ENCODE results near the gene SSH3.
A peak's percentile ranks its signal among the peaks of the same experiment; 100 is the strongest.

The SSH3 gene

DNA sequence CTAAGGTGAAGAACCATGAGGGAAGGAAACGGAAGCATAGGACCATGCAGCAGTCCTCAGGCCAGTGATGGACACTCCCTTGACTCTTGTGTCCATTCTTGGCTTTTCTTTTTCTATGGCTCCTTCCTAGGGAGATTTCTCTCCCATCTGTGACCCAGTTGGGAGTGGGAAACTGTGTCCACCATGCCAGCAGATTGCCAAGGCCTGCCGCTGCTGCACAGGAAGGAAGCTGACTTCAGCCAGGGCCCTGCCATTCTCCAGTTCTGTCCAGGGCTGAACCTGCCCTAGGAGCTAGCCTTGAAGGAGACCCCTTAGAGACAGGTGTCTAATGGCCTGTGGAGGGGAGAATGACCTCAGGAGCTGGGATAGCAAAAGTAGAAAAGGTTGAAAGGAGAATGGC lies 17.4 kb downstream of the SSH3 start:
- DNase-seq (no peak), ATAC-seq (replicated peaks) (no peak)
- peaks cover 25% of the 10 kb centered on the region for H3K36me3 Mint-ChIP-seq (ENCODE audit: insufficient read depth)
- H3K27me3 Mint-ChIP-seq, result no peaks in the 10 kb centered on the region
- H3K4me1 Mint-ChIP-seq (ENCODE audit: low read depth in 2 of 2), result peaks cover 9 to 15% of the 10 kb centered on the region in 2 donors
- H3K9me3 Mint-ChIP-seq, result no peaks in the 10 kb centered on the region
- no peak overlapping the region for H3K27ac Mint-ChIP-seq
- H3K4me3 Mint-ChIP-seq, result no peak overlapping the region

DNA sequence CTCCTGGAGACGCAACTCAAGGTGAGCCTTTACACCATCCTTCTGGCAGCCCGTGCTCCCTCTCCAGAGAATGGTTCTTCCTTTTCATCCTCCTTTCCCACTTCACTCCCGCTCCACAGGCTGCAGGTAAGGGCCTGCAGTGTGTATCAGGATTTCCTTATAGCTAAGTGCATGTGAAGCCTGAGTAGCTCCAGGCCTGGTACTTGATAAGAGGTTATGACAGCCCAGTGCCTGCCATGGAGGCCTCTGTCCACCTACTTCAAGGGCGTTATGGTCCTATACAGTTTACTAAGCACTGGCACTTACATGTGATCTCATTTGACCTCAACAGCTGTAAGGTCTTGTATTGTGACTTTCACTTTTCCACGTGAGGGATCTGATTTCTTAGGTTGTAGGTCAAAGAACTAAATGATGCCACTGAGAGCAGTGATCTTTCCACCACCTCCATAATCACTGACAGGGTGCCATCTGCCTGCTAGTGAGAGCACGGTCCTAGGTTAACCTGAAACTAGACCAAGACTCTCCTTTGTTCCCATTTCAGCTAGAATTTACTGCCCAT lies 18.1 kb downstream of the SSH3 start:
- no peaks in the 10 kb centered on the region for H3K27me3 Mint-ChIP-seq
- ATAC-seq (replicated peaks), result no peak
- DNase-seq, result no peak
- H3K4me1 Mint-ChIP-seq (ENCODE audit: low read depth in 2 of 2), result peaks cover 9 to 15% of the 10 kb centered on the region in 2 donors
- H3K4me3 Mint-ChIP-seq, result no peak overlapping the region
- H3K9me3 Mint-ChIP-seq, result no peaks in the 10 kb centered on the region
- H3K27ac Mint-ChIP-seq, result no peak overlapping the region
- peaks cover 22% of the 10 kb centered on the region for H3K36me3 Mint-ChIP-seq (ENCODE audit: insufficient read depth)

DNA sequence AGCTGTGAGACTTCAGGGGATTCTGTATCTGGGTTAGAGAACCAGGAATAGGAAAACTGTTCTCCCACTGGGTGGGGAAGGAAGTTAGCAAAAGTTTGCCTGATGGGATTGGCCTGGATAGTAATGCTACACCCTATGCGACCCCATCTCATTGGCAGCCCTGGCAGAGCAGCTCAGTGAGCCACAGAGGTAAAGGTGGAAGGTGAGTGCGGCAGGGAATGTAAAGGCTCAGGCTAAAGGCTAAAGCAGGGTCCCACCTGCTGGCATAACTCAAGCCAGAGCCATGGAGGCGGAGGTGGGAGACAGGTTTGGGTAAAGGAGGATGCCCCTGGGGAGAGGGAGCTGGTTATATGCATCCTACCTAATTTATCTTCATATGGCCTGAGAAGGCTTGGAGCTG lies 18.7 kb downstream of the SSH3 start:
- Mint-ChIP-seq H3K36me3 (ENCODE audit: insufficient read depth) (peaks cover 17% of the 10 kb centered on the region), H3K4me1 (ENCODE audit: low read depth in 2 of 2) (peaks cover 6 to 12% of the 10 kb centered on the region in 2 donors), H3K27me3 (no peaks in the 10 kb centered on the region), H3K27ac (no peak overlapping the region), H3K9me3 (no peaks in the 10 kb centered on the region), H3K4me3 (no peak overlapping the region)
- DNase-seq (no peak), ATAC-seq (replicated peaks) (no peak)

DNA sequence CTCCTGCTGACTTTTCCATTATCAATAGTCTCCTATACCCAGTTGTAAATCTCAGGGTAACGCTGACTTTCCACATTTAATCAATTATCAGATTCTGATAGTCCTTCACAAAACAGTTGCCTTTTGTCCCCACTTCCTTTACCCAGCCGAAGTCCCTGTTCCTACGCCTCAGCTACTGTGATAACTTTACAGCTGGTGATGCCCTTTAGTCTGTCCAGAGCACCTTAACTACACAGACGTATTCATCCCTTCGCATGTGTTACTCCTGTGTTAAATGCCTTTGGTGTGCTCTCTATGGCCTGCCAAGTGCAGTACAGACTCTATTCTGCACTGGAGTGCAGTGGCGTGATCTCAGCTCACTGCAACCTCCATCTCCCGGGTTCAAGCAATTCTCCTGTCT lies 20.2 kb downstream of the SSH3 start:
- ATAC-seq (replicated peaks), result no peak
- Mint-ChIP-seq H3K4me3 (no peak overlapping the region), H3K27ac (no peak overlapping the region), H3K36me3 (ENCODE audit: insufficient read depth) (peaks cover 5% of the 10 kb centered on the region), H3K27me3 (no peaks in the 10 kb centered on the region), H3K9me3 (no peaks in the 10 kb centered on the region), H3K4me1 (ENCODE audit: low read depth in 2 of 2) (peaks cover 2 to 3% of the 10 kb centered on the region in 2 donors)
- DNase-seq, result no peak

DNA sequence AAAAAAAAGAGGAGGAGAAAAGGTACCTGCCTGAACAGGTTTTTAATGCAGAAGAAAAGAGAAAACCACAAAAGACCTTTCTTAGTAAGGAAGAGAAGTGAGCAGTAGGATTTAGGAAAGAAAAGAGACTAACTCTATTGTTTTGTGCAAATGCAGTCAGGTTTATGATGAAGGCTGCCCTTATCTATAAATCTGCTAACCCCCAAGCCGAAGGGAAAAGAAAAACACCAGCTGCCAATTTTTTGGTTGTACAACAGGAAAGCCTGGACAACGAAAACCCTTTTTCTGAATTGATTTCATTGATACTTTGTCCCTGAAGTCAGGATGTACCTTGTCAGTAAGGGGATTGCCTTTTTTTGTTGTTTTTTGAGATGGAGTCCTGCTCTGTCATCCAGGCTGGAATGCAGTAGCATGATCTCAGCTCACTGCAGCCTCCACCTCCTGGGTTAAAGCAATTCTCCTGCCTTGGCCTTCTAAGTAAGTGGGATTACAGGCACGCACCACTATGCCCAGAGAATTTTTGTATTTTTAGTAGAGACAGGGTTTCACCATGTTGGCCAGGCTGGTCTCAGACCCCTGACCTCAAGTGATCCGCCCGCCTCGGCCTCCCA lies 28.9 kb downstream of the SSH3 start:
- Mint-ChIP-seq H3K9me3 (no peaks in the 10 kb centered on the region), H3K4me1 (ENCODE audit: low read depth in 2 of 2) (no peaks in the 10 kb centered on the region), H3K27ac (no peak overlapping the region), H3K36me3 (ENCODE audit: insufficient read depth) (no peaks in the 10 kb centered on the region), H3K27me3 (no peaks in the 10 kb centered on the region), H3K4me3 (no peak overlapping the region)
- ATAC-seq (replicated peaks) (no peak), DNase-seq (no peak)

DNA sequence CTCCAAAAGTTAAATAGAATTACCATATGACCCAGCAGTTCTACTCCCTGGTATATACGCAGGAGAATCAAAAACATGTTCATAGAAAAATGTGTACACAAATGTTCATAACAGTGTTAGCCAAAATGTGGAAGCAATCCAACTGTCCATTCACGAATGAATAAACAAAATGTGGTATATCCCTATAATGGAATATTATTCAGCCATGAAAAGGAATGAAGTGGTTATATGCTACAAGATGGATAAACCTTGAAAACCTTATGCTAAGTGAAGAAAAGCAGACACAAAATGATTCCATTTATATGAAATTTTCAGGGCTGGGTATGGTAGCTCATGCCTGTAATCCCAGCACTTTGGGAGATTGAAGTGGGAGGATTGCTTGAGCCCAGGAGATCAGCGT lies 33.9 kb downstream of the SSH3 start:
- no peak for DNase-seq
- Mint-ChIP-seq H3K27ac (no peak overlapping the region), H3K9me3 (no peaks in the 10 kb centered on the region), H3K36me3 (ENCODE audit: insufficient read depth) (no peaks in the 10 kb centered on the region), H3K4me1 (ENCODE audit: low read depth in 2 of 2) (no peaks in the 10 kb centered on the region), H3K27me3 (no peaks in the 10 kb centered on the region), H3K4me3 (no peak overlapping the region)
- ATAC-seq (replicated peaks), result no peak

DNA sequence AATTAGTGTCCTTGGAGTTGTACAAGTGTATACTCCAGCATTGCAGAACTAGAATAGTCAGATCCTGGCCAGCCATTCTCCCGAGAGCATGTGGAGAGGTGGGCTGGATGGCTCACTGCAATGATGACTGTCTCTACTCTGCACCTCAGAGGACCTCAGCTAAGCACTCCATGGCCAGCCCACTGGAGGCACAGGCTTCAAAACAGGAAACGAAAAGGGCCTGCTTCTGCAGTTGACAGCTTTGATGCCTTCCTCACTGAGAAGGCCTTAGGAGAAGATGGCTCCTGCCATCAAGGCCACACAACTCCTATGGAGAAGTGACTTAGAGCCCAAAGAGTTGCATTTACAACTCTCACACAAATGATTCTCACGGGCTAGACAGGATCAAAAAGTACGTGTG lies 40.9 kb downstream of the SSH3 start:
- no peaks in the 10 kb centered on the region for H3K27me3 Mint-ChIP-seq
- ATAC-seq (replicated peaks), result no peak
- H3K4me3 Mint-ChIP-seq, result no peak overlapping the region
- no peak overlapping the region for H3K27ac Mint-ChIP-seq
- no peaks in the 10 kb centered on the region for H3K36me3 Mint-ChIP-seq (ENCODE audit: insufficient read depth)
- no peak for DNase-seq
- peaks cover 6 to 9% of the 10 kb centered on the region in 2 donors for H3K4me1 Mint-ChIP-seq (ENCODE audit: low read depth in 2 of 2)
- H3K9me3 Mint-ChIP-seq, result no peaks in the 10 kb centered on the region

DNA sequence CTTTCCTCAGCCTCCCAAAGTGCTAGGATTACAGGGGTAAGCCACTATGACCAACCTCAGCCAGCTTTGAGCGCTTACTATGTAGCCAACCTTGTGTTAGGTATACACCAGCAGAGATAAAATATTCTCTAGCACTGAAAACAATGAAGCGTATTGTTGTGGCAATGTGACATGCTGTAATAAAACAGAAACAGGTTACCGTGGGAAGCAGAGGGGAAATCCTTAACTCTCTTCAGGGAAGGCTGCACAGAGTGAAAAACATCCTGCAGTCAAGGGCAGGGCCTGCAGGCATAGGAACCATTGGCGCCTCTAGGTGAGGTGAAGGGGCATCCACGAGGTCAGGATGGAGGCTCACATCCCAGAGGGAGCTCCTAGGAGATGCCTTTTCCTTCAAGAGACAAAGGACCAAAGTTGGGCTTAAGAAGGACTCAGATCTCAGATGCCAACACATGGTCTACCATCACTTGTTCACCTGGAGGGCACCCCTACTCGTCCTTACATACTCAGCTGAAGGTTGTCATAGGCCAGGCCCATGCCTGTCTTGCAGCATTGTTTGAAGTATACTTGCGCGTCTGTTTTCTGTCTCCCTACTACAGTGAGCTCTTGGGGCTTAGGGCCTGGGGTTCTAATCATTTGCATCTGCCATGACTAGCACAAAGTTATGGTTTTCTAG lies 42.1 kb downstream of the SSH3 start:
- H3K27ac Mint-ChIP-seq, result no peak overlapping the region
- no peak overlapping the region for H3K4me3 Mint-ChIP-seq
- peaks cover 9 to 10% of the 10 kb centered on the region in 2 donors for H3K4me1 Mint-ChIP-seq (ENCODE audit: low read depth in 2 of 2)
- no peaks in the 10 kb centered on the region for H3K9me3 Mint-ChIP-seq
- DNase-seq (no peak), ATAC-seq (replicated peaks) (no peak)
- no peaks in the 10 kb centered on the region for H3K27me3 Mint-ChIP-seq
- peaks cover 5% of the 10 kb centered on the region for H3K36me3 Mint-ChIP-seq (ENCODE audit: insufficient read depth)

DNA sequence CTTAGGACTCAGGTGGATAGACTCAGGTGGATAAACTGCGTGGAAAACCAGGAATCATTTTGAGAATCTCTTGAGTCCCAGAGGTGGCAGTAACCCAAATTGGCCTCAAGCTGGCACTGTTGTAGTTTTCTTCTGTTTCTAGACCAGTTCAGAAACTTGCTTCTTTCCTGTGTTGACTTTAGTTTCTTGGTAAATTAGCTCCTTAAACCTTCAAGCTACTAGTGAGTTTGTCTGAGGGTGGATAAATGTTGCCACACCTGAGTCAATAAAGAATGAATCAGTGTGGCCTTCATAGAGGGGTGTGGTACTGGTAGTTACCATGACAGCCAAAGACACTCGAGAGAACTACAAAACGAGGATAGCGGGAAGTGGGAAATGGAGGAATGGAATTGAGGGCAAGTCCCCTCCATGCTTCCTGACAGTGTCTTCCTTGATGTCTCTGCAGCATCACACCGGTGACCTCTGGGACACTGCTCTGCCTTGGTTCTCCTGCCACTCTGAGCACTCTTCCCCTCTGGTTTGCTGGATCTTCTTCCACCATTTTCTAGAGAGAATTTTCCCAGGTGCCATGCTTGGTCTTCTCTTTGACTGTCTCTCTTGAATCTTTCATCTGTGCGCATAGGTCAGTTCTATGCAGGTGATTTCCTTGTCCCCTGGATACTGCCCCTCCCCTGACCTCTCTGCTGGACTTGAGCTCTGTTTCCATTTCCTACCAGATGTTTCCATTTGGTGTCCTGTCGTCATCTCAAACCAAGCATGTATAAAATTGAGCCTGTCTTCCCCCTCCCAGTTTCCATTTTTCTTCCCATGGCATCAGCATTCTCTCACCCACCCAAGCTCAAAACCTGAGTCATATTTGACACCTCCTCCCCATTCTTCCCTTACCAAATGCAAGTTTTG lies 42.8 kb downstream of the SSH3 start:
- H3K4me3 Mint-ChIP-seq, result no peak overlapping the region
- H3K4me1 Mint-ChIP-seq (ENCODE audit: low read depth in 2 of 2), result peaks cover 11 to 12% of the 10 kb centered on the region in 2 donors
- no peak overlapping the region for H3K27ac Mint-ChIP-seq
- peak; percentile 46 for ATAC-seq (replicated peaks)
- H3K9me3 Mint-ChIP-seq, result no peaks in the 10 kb centered on the region
- no peaks in the 10 kb centered on the region for H3K27me3 Mint-ChIP-seq
- no peak for DNase-seq
- H3K36me3 Mint-ChIP-seq (ENCODE audit: insufficient read depth), result peaks cover 7% of the 10 kb centered on the region

DNA sequence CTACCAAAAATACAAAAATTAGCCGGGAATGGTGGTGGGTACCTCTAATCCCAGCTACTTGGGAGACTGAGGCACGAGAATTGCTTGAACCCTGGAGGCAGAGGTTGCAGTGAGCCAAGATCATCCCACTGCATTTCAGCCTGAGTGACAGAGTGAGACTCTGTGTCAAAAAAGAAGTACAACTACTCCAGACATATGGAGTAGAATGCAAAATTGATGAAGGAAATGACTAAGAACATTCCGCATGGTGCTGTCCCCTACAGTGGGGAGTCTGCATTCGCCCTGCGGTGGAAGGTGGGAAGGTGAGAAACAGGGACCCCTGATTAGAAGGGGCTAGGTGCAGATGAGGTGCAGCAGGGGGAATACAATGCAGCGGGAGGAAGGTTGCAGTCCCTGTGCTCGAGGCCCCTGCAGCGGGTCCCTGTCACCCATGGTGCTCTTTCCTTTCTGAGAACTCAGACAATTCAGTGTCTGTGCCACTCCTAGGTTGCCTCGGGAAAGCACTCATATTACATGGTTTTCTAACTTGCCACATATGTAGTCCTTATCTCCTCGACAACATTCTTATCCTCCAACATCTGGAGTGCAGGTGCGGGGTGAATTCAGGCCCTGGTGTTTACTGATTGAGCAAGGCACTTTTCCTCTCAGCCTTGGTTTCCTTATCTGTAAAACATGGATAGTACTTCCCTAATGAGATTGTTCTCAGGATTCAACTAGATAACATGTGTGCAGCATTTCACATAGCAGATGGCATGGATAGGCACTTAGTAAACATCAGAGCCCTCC lies 44.8 kb downstream of the SSH3 start:
- H3K36me3 Mint-ChIP-seq (ENCODE audit: insufficient read depth), result peaks cover 10% of the 10 kb centered on the region
- no peak for ATAC-seq (replicated peaks)
- DNase-seq, result no peak
- H3K27me3 Mint-ChIP-seq, result no peaks in the 10 kb centered on the region
- H3K4me1 Mint-ChIP-seq (ENCODE audit: low read depth in 2 of 2), result peaks cover 25% of the 10 kb centered on the region in 2 donors
- no peak overlapping the region for H3K4me3 Mint-ChIP-seq
- H3K9me3 Mint-ChIP-seq, result no peaks in the 10 kb centered on the region
- no peak overlapping the region for H3K27ac Mint-ChIP-seq

DNA sequence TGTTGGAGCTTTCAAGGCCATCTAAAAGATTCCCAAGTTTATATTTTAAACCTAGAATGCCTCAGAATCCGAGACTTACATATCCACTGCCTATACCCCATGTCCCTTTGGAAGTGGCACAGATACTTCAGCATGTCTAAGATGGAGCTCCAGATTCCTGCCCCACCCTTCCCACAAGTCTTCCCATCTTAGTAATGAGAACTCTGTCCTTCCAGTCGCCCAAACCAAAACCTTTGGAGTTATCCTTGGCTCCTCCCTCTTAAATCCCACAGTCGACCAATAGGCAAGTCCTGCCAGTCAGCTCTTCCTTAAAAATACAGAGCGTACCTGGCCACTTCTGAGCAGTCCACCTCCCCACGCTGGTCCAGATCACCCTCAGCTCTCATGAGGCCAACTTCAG lies 45.7 kb downstream of the SSH3 start:
- peak overlapping the region in 1 of 2 donors; percentile 16 for H3K27ac Mint-ChIP-seq
- H3K36me3 Mint-ChIP-seq (ENCODE audit: insufficient read depth), result peaks cover 18% of the 10 kb centered on the region
- H3K27me3 Mint-ChIP-seq, result no peaks in the 10 kb centered on the region
- no peak overlapping the region for H3K4me3 Mint-ChIP-seq
- DNase-seq (no peak), ATAC-seq (replicated peaks) (no peak)
- peaks cover 32% of the 10 kb centered on the region in 2 donors for H3K4me1 Mint-ChIP-seq (ENCODE audit: low read depth in 2 of 2)
- H3K9me3 Mint-ChIP-seq, result no peaks in the 10 kb centered on the region

DNA sequence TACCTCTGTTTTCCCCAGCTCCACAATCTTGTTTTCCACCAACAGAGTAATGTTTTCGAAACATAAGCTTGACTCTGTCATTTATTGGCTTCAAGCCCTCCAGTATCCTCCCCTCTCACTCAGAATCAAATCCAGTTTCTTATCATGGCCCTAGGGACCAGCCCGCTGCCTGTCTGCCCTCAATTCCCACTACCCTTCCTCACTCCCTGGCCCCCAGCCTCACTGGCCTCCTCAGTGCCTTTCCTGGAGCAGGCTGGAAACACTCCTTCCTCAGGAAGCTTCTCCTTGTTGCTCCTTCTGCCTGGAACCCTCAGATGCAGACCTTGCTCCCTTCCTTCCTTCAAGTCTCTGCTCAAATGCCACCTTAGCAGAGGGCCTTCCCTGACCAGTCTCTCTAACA lies 46.1 kb downstream of the SSH3 start:
- Mint-ChIP-seq H3K4me3 (no peak overlapping the region), H3K27ac (peak overlapping the region in 1 of 2 donors; percentile 16), H3K27me3 (no peaks in the 10 kb centered on the region), H3K4me1 (ENCODE audit: low read depth in 2 of 2) (peaks cover 36 to 37% of the 10 kb centered on the region in 2 donors), H3K9me3 (no peaks in the 10 kb centered on the region), H3K36me3 (ENCODE audit: insufficient read depth) (peaks cover 18% of the 10 kb centered on the region)
- ATAC-seq (replicated peaks), result no peak
- no peak for DNase-seq

DNA sequence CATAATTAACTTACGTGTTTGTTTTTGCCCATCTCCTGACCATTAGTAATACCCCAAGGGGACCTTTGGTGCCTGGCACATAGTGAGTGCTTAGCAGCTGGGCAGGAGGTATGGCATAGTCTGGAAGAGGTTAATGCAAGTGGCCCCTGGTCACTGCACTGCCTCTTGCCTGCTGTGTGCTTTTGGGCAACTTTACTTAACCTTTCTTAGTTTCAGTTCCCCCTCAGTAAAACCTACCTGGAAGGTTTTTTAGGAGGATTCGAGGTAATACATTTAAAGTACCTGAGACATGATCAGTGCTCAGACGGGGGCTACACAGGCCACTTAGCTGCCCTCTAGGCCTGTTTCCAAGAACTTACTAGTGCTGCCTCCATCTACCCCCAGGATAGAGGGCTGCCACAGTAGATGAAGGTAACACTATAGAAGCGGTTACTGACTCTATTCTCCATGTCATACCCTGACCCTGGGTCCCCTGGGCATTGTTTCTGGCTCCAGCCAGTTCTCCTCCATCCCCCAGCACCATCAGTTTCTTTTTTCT lies 46.7 kb downstream of the SSH3 start:
- DNase-seq, result no peak
- ATAC-seq (replicated peaks), result no peak
- Mint-ChIP-seq H3K4me1 (ENCODE audit: low read depth in 2 of 2) (peaks cover 36 to 42% of the 10 kb centered on the region in 2 donors), H3K27me3 (no peaks in the 10 kb centered on the region), H3K27ac (peak overlapping the region in 1 of 2 donors; percentile 16), H3K9me3 (no peaks in the 10 kb centered on the region), H3K36me3 (ENCODE audit: insufficient read depth) (peaks cover 18% of the 10 kb centered on the region), H3K4me3 (no peak overlapping the region)
